Measurements from ENCODE around the gene IFT80.
"Not testable (repeated sequence)": the region's sequence is repeated elsewhere in the genome, so short reads cannot be mapped to it uniquely, and the experiment has no call there.

IFT80 gene

DNA sequence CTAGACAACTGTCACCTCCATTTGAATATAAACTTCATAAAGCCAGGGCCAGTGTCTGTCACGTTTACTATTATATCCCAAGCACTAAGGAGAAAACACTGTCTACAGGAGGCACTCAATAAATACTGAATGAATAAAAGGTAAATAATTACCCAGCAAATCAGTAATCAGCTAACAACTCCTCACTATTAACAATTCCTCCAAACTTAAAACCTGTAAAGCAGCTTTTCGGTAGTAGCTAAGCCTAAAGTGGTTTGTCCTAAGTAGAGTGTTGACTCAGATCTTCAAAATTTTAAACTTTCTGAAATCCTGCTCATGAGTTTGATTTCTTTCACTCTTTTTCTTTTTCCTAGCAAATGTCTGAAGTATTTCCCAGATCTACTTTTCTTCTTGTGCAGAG, 133.9 kb downstream of the IFT80 start:
- DNase-seq (ENCODE audit: low read depth in 2 of 2), result no peak

DNA sequence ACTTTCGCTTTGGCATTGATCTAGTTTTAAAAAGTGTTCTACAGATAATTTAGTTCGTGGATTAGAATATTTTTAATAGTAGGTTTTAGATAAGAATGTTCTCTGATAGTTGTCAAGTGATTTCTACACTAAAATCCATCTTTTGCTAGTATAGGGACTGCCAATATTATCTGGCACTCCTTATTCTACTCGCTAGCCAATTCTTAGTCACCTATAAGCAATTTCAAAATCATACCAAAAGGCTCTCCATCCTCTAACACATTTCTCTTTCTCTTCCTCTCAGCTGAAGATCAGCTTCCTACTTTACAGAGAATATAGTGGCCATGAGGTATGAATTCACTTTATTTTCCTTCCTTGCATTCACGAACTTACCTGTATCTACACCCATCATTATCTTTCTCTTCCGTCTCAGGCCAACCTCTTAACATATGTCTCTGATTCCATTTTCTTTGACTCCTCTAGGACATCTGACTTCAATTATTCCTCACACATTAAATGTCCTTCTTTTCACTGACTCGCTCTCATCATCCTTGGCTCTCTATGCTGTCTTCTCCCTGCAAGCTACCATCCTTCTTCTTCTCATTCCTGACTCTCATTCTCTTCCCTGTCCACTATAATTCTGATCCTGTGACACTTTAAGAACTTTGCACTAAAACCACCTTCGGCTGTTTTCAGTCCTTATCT, 138.3 kb downstream of the IFT80 start:
- DNase-seq (ENCODE audit: low read depth in 2 of 2), result no peak

DNA sequence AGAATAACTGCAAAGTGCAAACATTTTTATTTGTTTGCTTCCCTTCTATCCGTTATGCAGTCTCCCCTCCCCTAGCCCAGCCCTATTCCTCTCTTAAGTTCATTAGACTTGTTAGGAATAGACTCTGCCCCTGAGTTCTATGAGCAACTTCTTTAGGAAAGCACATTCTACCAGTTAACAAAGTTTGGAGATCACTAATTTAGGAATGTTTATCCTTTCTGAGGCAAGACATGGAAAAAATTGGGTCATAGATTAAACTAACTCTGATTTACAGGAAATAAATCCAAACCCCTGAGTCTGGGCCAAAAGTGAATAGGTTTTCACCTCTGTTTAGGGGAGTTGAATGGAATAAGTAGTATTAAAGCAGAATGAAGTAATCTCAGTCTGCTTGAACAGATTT, 139.4 kb downstream of the IFT80 start:
- no peak for DNase-seq (ENCODE audit: low read depth in 2 of 2)

- no peak for DNase-seq (ENCODE audit: low read depth in 2 of 2)
These were observed 141.4 kb downstream of the IFT80 start for GRCh38 chr3:160257606-160258005.

GRCh38 chr3:160253298-160253697, 145.7 kb downstream of the IFT80 start:
- DNase-seq (ENCODE audit: low read depth in 2 of 2), result no peak

GRCh38 chr3:160247766-160248165, 151.3 kb downstream of the IFT80 start:
- DNase-seq (ENCODE audit: low read depth in 2 of 2), result no peak

- DNase-seq (ENCODE audit: low read depth in 2 of 2), result no peak
These were observed 153.7 kb downstream of the IFT80 start for GRCh38 chr3:160245261-160245800.

GRCh38 chr3:160240719-160241118, 158.3 kb downstream of the IFT80 start:
- DNase-seq (ENCODE audit: low read depth in 2 of 2), result not testable (repeated sequence)

- no peak for DNase-seq (ENCODE audit: low read depth in 2 of 2)
These were observed 167.0 kb downstream of the IFT80 start for GRCh38 chr3:160232014-160232413.

- no peak for DNase-seq (ENCODE audit: low read depth in 2 of 2)
These were observed 171.6 kb downstream of the IFT80 start for GRCh38 chr3:160227419-160227818.

GRCh38 chr3:160226026-160226907, 172.8 kb downstream of the IFT80 start:
- no peak for DNase-seq (ENCODE audit: low read depth in 2 of 2)

DNA sequence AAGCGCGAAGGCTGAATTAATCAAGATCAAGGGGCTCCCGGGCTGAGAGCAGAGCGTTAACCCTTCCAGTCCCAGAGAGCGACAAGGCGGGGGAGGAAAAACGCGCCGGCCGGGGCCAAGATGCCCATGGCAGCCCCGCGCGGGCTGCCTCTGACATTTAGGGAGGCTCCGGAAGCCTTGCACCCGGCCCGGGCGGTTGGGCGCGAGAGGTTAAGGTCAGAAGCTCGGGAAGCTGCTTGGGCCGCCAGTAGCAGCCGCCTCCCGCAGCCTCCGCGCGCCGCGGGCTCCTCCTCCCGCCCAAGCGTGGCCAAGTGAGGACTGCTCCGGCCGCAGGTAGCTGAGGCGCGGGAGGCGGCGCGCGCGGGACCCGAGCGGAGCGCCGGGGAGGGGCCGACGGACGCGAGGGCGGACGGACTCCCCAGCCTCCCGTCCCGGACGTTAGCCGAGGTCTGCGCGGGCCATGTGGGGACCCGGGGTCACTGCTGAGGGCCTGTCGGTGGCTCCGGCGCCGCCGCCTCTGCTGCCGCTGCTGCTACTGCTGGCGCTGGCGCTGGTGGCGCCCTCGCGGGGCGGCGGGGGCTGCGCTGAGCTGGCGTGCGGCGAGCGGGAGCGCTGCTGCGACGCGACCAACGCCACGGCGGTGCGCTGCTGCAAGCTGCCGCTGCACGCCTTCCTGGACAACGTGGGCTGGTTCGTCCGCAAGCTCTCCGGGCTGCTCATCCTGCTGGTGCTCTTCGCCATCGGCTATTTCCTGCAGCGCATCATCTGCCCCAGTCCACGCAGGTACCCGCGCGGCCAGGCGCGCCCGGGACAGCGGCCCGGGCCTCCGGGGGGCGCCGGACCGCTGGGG, 173.6 kb downstream of the IFT80 start, which contains the start of gene C3orf80:
C3orf80 (plus strand) TSS at position 247 of the 850 bp plus-strand sequence; CDS start at position 461, 214 bp downstream.
- DNase-seq (ENCODE audit: low read depth in 2 of 2), result peak in 1 of 2 experiments; percentile 6

- no peak for DNase-seq (ENCODE audit: low read depth in 2 of 2)
These were observed 174.2 kb downstream of the IFT80 start for GRCh38 chr3:160224811-160225175.

DNA sequence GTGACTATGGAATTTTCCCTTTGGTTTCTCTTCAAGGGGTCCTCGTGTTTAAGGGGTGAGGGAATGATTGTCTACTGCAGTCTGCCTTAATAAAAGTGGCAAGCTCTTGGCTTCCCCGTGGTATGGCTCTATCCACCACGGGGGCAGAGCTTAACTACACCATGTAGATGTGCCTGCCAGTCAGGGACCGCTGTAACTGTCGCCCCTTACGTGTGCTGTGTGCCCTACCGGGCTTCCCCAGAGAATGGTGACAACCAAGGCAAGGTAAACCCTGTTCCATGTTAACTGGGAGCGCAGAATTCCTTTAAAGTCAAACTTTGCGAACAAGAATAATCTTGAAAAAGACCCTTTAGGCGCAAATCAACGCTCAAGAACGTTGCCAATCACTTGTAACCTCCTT, 174.8 kb downstream of the IFT80 start:
- no peak for DNase-seq (ENCODE audit: low read depth in 2 of 2)

- DNase-seq (ENCODE audit: low read depth in 2 of 2), result no peak
These were observed 178.0 kb downstream of the IFT80 start for GRCh38 chr3:160221019-160221418.

- no peak for DNase-seq (ENCODE audit: low read depth in 2 of 2)
These were observed 179.0 kb downstream of the IFT80 start for GRCh38 chr3:160220038-160220437.

DNA sequence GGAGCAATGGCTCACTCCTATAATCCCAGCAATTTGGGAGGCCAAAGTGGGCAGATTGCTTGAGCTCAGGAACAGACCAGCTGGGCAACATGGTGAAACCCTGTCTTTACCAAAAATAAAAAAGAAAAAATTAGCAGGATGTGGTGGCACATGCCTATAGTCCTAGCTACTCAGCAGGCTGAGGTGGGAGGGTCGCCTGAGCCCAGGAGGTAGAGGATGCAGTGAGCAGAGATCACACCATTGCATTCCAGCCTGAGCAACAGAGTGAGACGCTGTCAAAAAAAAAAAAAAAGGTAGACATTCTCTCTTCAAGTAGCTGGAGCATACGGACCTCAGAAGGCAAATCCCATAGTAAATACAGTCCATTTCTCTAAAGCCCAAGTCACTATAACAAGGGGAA, 180.9 kb downstream of the IFT80 start:
- no peak for DNase-seq (ENCODE audit: low read depth in 2 of 2)

DNA sequence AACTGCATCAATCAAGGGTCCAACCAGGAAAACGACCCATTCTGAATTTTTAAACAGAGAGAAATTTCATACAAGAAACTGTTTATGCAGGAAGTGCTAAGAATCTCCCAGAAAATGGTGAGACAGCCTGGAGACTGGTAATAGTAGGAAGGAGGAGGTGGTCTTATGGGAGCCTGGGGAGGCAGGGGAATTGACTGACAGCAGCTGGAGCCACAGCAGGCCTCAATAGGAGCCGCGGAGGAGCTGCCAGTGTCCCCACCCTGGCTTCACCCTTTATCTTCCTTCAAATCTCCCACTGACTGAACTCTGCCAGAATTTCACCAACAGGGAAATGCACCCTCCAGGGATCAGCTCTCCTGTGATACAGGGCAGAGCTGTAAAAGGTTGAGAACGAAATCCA, 181.3 kb downstream of the IFT80 start:
- DNase-seq (ENCODE audit: low read depth in 2 of 2), result no peak

GRCh38 chr3:160213191-160213590, 185.8 kb downstream of the IFT80 start:
- no peak for DNase-seq (ENCODE audit: low read depth in 2 of 2)

DNA sequence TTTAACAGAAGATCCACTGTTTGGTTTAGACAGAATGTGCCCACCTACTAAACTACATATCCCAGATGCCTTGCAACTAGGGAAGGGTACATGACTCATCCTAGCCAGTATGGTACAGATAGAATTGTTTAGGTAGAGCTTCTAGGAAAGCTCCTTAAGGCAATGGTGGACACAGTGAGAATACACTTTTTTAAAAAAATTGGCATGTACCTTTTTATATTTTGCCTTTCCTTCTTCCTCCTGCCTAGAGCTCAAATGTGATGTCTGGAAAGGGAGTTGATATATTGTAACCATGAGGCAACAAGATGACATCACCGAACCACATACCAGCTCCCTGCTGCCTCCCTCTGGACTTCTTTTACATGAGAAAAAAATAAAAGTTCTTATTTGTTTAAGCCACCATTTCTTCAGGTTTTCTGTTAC, 188.2 kb downstream of the IFT80 start:
- DNase-seq (ENCODE audit: low read depth in 2 of 2), result peak; percentile 33 to 39

- no peak for DNase-seq (ENCODE audit: low read depth in 2 of 2)
These were observed 188.7 kb downstream of the IFT80 start for GRCh38 chr3:160210341-160210740.
